Stimulated activated CD4-positive, alpha-beta T cell treated with anti-CD3 and anti-CD28 coated beads, Interleukin-2, amount 100 ng/mL, for 4 hours (primary cell): ENCODE data around the gene HEPHL1.

ENCODE experiments used
- DNase-seq: peaks from one replicate; pipeline ENCODE4 v3.0.0-alpha.2; 2020; ENCODE audit warnings: low read depth

HEPHL1 gene

DNA sequence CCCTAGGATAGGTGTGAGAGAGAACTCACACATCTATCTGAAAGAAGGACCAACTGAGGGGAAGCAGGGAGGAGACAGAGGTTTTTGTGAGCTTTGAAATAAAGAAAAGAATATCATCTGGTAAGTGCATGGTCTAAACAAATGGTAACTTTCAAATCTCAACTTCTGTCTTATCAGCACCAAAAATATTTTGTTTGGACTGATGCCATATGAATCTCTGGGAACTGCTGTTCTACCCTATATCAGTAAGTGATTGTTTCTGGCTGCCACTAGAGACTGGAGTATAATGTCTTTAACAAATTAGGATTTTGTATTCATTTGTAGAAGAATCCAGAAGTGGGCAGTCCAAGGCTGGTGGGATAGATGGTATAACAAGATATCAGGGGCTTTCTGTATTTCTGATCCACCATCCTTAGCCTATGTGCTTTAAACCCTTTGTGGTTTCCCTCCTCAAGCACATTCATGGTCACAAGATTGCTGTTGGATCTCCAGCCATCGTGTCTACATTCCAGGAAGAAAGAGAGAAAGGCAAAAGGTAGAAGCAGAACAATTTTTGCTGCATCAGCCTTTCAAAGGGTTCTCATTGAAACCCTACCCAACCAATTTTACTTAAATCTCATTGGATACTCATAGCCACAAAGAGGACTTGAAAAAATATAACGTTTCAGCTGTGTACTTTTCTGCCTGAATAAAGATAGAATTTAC is 4.7 kb downstream of the HEPHL1 start:
- no peak for DNase-seq

DNA sequence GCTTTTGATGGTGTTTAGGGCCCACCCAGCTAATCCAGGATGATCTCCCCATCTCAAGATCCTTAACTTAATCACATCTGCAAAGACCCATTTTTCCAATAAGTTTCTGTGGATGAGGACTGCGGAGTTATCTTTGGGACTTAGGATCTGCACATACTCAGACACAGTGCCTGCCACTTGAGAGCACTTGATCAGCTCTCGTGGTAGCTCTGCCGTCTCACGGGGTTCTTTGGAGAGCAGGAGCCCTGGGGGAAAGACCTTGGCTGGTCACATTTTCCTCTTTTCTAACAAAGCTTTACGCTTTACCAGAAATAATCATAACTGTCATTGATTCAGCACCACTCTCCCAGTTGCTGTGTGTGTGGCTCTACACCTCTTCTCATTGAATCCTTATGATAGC is 6.1 kb downstream of the HEPHL1 start:
- DNase-seq = no peak

DNA sequence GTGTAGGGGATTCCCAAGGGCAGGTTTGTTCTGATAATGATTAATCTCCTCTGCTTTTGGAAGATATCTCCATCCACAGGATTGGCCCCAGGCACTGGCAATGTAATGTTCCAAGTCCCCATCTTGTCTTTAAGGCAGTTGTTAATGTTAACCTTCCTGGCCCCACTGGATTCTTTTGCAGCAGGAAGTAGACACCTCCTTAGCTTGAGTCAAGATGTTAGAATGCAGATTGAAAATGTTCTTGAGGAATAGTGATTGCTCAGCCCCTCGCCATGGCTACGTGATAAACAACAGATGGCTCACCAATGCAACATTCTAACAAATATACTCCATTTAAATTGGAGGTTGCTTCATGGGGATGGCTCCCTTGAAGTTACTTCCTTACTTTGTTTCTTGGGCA is 7.3 kb downstream of the HEPHL1 start:
- DNase-seq = no peak

GRCh38 chr11:94030059-94030458 is 8.9 kb downstream of the HEPHL1 start:
- no peak for DNase-seq

DNA sequence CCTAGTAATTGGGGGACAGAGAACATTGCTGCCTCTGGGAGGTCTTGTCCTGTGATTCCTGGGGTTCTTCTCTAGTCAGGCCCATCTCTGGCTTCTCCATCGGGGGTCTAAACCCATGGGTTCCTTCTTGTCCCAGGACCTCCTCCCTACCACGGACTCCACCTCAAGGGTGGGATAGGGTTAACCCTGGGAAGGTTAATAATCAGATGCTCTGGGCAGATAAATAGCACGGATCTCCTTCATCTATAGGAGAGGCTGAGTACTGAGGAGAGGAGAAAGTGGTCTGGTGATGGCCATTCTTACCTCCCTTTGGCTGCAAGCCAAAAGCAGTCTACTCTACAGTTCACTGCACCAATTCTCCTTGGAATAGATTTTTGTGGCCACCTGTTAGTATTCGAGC is 10.5 kb downstream of the HEPHL1 start:
- DNase-seq = no peak

GRCh38 chr11:94032066-94032465 is 10.9 kb downstream of the HEPHL1 start:
- DNase-seq = no peak

- DNase-seq = no peak
Measured at GRCh38 chr11:94032725-94033124, 11.6 kb downstream of the HEPHL1 start.

DNA sequence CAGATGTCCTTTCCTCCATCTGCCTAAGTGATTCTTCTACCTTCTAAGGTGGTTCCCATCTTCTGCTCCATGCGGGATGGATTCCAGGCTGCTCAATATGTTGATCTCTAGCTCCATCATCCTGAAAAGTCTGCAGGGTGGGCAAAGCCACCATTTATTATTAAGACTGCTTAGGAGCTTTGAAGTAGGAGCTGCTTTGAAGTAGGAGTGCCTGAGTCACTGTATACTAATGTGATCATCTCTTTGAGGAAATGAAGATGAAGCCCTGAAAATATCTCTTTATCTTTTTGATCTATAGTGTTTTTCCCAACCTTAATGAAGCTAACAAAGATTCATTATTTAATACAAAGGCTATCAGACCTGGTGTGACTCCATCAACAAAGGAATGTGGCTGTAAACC is 13.1 kb downstream of the HEPHL1 start:
- DNase-seq = no peak

DNA sequence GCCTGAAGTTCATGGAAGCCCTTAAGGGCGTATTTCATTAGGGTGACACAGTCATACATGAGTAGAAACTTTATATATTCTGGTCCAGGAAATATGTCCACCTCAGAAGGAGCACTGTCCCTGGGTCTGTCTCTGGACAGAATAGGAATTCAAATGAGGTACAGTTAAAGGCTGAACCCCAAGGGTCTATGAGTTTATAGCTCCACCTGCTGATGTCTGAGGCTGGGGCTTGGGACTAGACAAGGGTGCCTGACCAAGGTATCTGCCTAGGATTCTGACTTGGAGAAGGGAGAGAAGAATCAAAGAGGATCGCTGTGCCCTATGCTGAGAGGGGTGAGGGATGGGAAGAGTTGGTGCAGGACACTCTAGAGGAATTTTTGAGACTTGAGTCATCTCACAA is 14.9 kb downstream of the HEPHL1 start:
- DNase-seq = no peak

GRCh38 chr11:94043241-94043640 is 22.1 kb downstream of the HEPHL1 start:
- no peak for DNase-seq

- no peak for DNase-seq
Measured at GRCh38 chr11:94046796-94047195, 25.6 kb downstream of the HEPHL1 start.

- DNase-seq = no peak
Measured at GRCh38 chr11:94048032-94048709, 27.0 kb downstream of the HEPHL1 start.

DNA sequence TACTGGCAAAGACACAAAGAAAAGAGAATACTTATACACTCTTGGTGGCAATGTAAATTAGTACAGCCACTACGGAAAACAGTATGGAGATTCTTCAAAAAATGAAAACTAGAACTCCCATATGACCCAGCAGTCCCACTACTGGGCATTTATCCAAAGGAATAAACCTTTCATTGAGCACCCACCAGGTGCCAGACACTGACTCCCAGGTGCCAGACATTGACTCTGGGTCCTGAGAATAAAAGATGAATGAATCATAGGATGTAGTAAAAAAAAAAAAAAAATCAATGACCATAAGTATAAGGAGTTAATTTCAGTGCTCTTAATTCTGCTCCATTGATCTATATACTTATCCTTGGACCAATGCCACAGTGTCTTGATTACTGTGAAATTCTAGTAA is 28.2 kb downstream of the HEPHL1 start:
- DNase-seq = no peak

DNA sequence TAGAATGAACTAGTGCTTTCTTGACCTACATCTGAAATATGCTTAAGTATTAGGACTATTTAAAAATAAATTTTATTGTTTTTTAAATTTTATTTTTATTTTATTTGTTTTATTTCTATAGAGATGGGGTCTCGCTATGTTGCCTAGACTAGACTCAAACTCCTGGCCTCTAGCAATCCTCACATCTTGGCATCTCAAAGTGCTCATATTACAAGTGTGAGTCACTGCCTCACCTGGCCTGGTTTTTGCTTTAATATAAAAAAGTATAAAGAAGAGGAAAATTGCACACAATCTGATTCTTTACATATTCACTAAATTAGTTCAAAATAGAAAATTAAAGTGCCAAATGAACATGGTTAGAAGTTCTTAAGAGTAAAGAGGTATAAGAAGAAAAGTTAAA is 37.5 kb downstream of the HEPHL1 start:
- no peak for DNase-seq

DNA sequence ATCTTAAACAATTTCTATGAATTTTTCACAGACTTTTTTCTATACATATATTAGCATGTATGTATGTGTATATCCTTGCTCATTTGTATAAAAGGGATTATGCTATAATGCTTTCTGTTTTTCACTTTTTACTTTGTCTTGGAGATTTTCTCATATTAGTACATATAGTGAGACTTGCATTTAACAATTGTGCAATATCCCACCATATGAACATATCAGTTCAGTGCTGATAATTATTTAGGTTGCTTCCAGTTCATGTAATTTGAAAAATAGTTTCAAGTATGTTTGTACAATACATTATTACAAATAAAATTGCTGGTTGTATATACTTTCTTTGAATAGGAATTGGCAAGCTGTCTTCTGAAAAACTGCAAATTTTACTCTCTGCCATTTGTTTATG is 37.9 kb downstream of the HEPHL1 start:
- no peak for DNase-seq

DNA sequence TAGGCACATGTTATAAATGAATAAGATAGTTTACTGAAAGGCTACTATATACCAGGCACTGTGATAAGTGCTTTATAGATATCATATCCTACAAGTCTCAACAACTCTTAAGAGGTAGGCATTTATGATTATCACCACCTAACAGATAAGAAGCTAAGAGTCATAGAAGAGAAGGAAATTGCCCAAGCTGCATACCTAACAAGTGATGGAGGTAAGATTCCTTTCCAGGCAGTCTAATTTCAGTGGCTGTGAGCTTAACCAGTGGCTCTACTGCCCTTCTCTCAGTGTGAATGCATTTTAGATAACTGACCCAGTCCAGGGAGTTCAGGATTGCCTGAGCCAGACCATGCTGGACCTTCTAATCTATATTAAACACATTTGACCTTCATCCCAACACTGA is 39.2 kb downstream of the HEPHL1 start:
- DNase-seq = no peak

GRCh38 chr11:94062360-94062759 is 41.2 kb downstream of the HEPHL1 start:
- DNase-seq = no peak

DNA sequence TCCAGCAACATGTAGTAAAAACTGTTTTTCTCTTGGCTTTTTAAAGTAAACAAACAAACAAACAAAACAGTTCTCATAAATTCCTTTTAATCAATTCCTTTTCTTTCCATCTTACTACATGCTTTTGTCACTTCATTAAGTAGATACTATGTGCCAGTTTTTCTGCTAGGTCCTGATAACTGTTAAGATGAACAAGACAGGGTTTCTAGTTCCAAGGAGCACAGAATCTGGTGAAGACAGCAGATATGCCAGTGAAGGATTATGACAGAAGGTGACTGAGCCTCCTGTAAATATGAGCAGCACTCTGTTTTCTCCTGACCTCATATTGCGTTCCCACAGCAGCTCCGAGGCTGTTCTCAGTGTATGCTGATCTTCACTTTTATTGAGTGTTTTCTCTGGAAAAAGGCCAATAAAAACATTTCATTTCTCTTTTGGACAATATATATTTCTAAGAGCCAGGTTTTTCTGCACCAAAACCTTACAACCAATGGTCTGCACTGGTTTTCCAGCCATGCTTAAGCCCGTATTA is 45.8 kb downstream of the HEPHL1 start:
- DNase-seq = no peak

DNA sequence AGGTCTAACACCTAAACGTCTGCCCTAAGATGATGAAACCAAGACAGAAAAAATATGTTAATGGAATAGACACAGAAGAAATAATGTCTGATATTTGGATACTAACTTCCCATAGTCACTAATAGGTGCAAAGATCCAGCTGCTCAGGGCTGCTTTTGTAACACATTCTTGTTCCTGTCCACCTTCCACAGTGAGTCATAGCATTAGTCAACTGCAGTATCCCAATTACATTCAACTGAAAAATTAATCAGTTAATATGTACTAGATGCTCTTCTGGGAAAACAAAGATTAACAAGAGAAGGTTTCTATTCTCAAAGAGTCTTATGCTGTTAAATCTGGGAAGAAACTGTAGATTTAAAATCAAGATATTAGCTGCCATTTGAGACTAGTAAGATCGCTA is 47.6 kb downstream of the HEPHL1 start:
- no peak for DNase-seq

DNA sequence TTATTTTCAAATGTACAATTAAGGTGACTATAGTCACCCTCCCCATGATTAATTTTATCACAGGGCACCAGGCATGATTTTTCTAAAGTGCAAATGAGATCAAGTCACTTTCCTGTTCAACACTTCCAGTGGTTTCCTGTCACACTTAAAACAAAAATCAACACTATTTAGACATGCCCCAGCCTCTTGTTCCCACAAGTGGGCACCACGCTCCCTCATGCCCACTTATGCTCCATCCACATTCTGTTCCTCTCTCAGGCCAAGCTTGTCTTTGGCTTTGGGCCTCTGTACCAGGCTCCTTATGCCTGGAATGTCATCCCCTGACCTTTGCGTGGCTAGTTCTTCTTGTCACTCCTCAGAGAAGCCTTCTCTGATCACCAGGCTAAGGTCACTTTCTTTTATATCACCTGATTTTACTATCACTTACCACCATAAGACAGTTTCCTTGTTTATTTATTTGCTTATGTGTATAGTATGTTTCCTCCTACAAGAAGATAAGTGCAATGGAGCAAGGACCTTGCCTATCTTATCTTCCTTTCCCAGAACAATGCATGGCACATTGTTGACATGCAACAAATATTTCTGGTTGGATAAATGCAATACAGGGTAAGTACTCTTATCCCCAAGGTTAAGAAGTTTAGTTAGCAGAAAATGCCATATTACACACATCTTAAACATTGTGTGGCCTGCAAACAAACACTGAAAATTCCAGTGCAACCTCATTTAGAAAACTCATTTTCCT is 56.6 kb downstream of the HEPHL1 start:
- DNase-seq = no peak

GRCh38 chr11:94084164-94084563 is 63.0 kb downstream of the HEPHL1 start:
- no peak for DNase-seq

GRCh38 chr11:94088906-94089305 is 67.8 kb downstream of the HEPHL1 start:
- no peak for DNase-seq

DNA sequence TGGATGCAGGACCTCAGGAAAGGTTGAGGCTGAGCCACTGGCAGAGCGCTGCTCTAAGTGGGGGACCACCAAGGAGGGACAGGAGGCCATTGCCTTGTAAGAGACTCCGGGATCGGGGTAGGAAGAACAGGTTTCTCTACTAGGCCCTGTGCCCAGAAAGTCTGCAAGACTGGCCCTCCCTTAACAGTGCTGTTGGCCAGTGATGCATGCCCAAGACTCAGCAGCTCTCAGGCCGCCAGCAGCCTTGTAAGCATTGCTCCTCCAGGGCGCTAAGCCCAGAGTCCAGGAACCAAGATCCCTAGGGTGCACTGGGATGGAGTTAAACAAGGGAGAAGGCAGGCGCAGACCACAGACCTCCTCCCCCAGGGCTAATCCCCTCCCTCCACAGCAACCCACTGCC is 68.2 kb downstream of the HEPHL1 start:
- no peak for DNase-seq
